HepG2 (cell line): Measurements from ENCODE around the gene CD81. TPM values are rescaled to one million over a fixed set of nuclear protein-coding genes. Genes with fewer than 3 reads are reported as not detected.

Experiments
- BCL3 ChIP-seq: sonication (generic); formaldehyde crosslinking; IDR thresholded peaks from 2 replicates; pipeline ENCODE4 v1.5.1; 2020; ENCODE audit warnings: mild to moderate bottlenecking, missing genetic modification reagents, moderate library complexity
- HOXD1 ChIP-seq: sonication (generic); formaldehyde crosslinking; IDR thresholded peaks from 2 replicates; pipeline ENCODE4 v1.5.0; 2020; ENCODE audit warnings: missing genetic modification reagents
- IRX3 ChIP-seq: sonication (generic); formaldehyde crosslinking; IDR thresholded peaks from 2 replicates; pipeline ENCODE4 v1.8.1; 2023; ENCODE audit warnings: mild to moderate bottlenecking, low read depth, missing genetic modification reagents, borderline replicate concordance
- KLF11 ChIP-seq: IDR thresholded peaks from 2 replicates; pipeline ENCODE4 v1.6.1; 2016; ENCODE audit warnings: missing compliant biosample characterization
- NCOA1 ChIP-seq: sonication (generic); formaldehyde crosslinking; IDR thresholded peaks from 2 replicates; pipeline ENCODE4 v1.9.0; 2021; ENCODE audit warnings: missing genetic modification reagents
- PCBP2 ChIP-seq: fragments of 200-400 bp; formaldehyde crosslinking; optimal IDR thresholded peaks from 2 replicates; pipeline ENCODE3; 2018; ENCODE audit warnings: low read length, low read depth; ENCODE audit not compliant: poor library complexity, severe bottlenecking
- PRDM15 ChIP-seq: sonication (generic); formaldehyde crosslinking; IDR thresholded peaks from 2 replicates; pipeline ENCODE4 v1.4.0; 2020; ENCODE audit warnings: missing genetic modification reagents
- SPEN ChIP-seq: sonication (generic); formaldehyde crosslinking; IDR thresholded peaks from 2 replicates; pipeline ENCODE4 v1.5.1; 2020; ENCODE audit warnings: low read depth, mild to moderate bottlenecking, missing genetic modification reagents
- STAG1 ChIP-seq: sonication (generic); formaldehyde crosslinking; IDR thresholded peaks from 2 replicates; pipeline ENCODE4 v1.4.0; 2020; ENCODE audit warnings: missing genetic modification reagents
- TARDBP ChIP-seq: sonication (generic); formaldehyde crosslinking; IDR thresholded peaks from 2 replicates; pipeline ENCODE4 v1.8.0; 2022; ENCODE audit warnings: mild to moderate bottlenecking, missing genetic modification reagents
- ZBTB46 ChIP-seq: sonication (generic); formaldehyde crosslinking; IDR thresholded peaks from 2 replicates; pipeline ENCODE4 v1.4.0; 2020; ENCODE audit warnings: mild to moderate bottlenecking, missing genetic modification reagents, borderline replicate concordance
- ZC3H13 ChIP-seq: sonication (generic); formaldehyde crosslinking; IDR thresholded peaks from 2 replicates; pipeline ENCODE4 v1.8.1; 2023; ENCODE audit warnings: mild to moderate bottlenecking, missing genetic modification reagents, moderate library complexity
- ZFX ChIP-seq: sonication (generic); formaldehyde crosslinking; IDR thresholded peaks from 2 replicates; pipeline ENCODE4 v1.4.0; 2020; ENCODE audit warnings: mild to moderate bottlenecking, low read depth, missing genetic modification reagents, moderate library complexity
- ZNF276 ChIP-seq: sonication (generic); formaldehyde crosslinking; IDR thresholded peaks from 2 replicates; pipeline ENCODE4 v1.4.0; 2020; ENCODE audit warnings: mild to moderate bottlenecking, low read depth, missing genetic modification reagents
- ZNF574 ChIP-seq: sonication (generic); formaldehyde crosslinking; IDR thresholded peaks from 2 replicates; pipeline ENCODE4 v1.4.0; 2020; ENCODE audit warnings: missing genetic modification reagents
- polyA plus RNA-seq, 8 experiments: library from polyadenylated mRNA; depleted of rRNA in 3 of 8; stranded (reverse) in 7 of 8; unstranded in 1 of 8; fragments of >200 nt; fragmentation: Illumina TruSeq in 4 of 8; extraction: Trizol in 4 of 8; gene quantifications; 2 replicates each; pipeline versions ENCODE4 v1.2.1 to v1.2.3, GENCODE V29; 2011 to 2016; ENCODE audit warnings: low read depth in 4 of 8, missing spikeins in 1 of 8, mixed read lengths in 1 of 8; ENCODE audit not compliant: insufficient read depth in 1 of 8
- total RNA-seq, 5 experiments: library from RNA; depleted of rRNA; stranded (reverse); fragments of >200 nt; fragmentation: Illumina TruSeq; extraction: Trizol; gene quantifications; 2 replicates each; pipeline ENCODE4 v1.2.3, GENCODE V29; 2016; ENCODE audit warnings: low read depth in 1 of 5

The CD81 gene
- total and polyA plus RNA-seq, 2 of the 13 experiments (the other 11 are each of a cell fraction or from before 2014, with no cell fraction given): not detected

GRCh38 chr11:2409611-2410468 is 32.7 kb downstream of the CD81 start (continued):
- TF ChIP-seq ZBTB46 (CRISPR knock-in tag) (no peak), ZFX (CRISPR knock-in tag) (no peak), ZNF276 (0 out of 2 replicates have a peak, but pooled peaks have one; percentile 32), PCBP2 (no peak), PRDM15 (CRISPR knock-in tag) (no peak), KLF11 (no peak), ZC3H13 (CRISPR knock-in tag) (no peak; the same call in 1 of the 2 replicates), TARDBP (CRISPR knock-in tag) (no peak), ZNF574 (CRISPR knock-in tag) (peak; percentile 55; the same call in 1 of the 2 replicates), NCOA1 (CRISPR knock-in tag) (no peak), IRX3 (CRISPR knock-in tag) (no peak), SPEN (CRISPR knock-in tag) (peak; percentile 69; the same call in 1 of the 2 replicates), HOXD1 (CRISPR knock-in tag) (peak; percentile 70; the same call in 1 of the 2 replicates), BCL3 (no peak; the same call in 1 of the 2 replicates), STAG1 (no peak)
